Stimulated activated CD8-positive, alpha-beta memory T cell treated with anti-CD3 and anti-CD28 coated beads, Interleukin-7, amount 100 ng/mL, for 4 hours (primary cell): Measurements from ENCODE around the gene MICU2.
"Not testable (repeated sequence)": the region's sequence is repeated elsewhere in the genome, so short reads cannot be mapped to it uniquely, and the experiment has no call there.

Experiments
- DNase-seq, 2 donors: peaks; one replicate each; pipeline ENCODE4 v3.0.0-alpha.2; 2020; ENCODE audit warnings: low read depth in 2 of 2

The MICU2 gene

DNA sequence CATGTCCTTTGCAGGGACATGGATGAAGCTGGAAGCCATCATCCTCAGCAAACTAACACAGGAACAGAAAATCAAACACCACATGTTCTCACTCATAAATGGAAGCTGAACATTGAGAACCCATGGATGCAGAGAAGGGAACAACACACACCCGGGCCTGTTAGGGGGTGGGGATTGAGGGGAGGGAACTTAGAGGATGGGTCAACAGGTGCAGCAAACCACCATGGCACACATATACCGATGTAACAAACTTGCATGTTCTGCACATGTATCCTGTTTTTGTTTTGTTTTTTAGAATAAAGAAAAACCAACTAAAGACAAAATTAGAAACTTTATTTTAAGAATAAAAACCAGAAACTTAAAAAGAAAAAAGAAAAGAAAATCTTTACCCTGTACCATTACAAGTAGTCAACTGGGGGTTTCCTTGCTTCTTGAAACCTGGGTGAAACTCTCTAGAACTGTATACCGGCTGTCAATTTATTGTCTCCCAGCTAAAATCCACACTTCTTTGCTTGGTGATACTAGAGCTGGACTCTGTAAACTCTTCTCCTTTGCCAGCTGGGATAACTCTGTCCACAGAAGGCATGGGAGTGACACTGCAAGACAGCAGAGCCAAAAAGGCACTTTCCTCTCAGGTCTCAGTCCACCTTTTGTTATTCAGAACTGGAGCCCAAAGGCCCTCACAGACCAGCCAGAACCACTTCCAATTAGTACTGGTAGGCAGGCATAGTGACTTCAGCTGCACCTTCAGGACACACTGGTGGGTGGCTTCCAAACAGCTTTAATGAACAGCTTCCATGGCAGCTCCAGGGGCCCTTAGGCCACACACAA, 9.0 kb downstream of the MICU2 start:
- no peak for DNase-seq

DNA sequence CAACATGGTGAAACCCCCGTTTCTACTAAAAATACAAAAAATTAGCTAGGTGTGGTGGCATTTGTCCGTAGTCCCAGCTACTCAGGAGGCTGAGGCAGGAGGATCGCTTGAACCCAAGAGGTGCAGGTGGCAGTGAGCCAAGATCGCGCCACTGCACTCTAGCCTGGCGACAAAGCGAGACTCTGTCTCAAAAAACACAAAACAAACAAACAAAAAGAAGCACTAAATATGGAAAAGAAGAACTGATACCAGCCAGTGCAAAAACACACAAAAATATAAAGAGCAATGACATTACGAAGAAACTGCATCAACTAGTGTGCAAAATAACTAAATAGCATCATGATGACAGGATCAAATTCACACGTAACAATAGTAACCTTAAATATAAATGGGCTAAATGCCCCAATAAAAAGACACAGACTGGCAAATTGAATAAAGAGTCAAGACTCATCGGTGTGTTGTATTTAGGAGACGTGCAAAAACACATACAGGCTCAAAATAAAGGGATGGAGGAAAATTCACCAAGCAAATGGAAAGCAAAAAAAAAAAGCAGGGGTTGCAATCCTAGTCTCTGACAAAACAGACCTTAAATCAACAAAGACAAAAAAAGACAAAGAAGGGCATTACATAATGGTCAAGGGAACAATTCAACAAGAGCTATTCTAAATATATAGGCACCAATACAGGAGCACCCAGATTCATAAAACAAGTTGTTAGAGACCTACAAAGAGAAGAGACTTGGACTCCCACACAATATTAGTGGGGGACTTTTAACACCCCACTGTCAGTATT, 13.1 kb downstream of the MICU2 start:
- not testable (repeated sequence) for DNase-seq

DNA sequence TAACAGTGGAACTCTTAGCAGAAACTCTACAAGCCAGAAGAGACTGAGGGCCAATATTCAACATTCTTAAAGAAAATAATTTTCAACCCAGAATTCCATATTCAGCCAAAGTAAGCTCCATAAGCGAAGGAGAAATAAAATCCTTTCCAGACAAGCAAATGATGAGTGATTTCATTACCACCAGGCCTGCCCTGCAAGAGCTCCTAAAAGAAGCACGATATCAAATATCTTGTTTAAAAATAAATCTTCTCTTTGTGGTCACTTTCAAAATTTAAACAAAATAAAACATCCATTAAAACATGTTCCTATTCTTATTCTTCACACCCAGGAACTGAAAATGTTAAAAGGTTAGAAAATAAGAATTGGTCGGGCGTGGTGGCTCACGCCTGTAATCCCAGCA, 13.7 kb downstream of the MICU2 start:
- no peak for DNase-seq

DNA sequence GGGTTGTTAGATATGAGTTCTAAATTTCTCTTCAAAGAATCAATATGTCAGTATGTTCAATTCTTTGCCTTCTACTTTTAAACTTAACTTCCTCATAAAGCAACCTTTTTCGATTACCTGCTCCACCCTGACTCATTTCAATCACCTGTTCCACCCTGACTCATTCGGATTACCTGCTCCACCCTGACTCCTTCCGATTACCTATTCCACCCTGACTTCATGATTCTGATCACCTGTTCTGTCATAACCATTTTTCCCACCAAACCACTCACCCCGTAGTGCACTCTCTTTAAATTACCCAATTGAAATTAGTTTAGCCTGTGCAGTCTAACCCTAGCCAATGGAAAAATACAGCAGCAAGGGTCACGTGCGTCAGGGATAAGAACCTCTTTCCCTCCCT, 14.5 kb downstream of the MICU2 start:
- DNase-seq, result not testable (repeated sequence)

DNA sequence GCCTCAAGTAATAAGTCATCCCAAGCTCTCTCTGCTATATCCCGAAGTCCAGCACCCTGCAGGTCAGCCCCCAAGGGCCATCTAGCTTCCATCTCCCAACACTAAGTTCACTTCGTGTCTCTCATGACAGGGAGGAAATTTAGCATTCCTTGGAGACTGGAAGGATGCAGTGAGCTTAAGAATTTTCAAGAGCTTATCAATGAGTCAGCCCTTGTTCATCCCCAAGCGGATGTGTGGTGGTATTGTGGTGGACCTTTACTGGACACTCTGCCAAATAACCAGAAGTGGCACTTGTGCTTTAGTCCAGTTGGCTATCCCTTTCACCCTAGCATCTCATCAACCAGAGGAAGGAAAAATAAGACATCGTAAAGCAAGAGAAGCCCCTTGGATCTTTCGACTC, 15.6 kb downstream of the MICU2 start:
- DNase-seq, result not testable (repeated sequence)

DNA sequence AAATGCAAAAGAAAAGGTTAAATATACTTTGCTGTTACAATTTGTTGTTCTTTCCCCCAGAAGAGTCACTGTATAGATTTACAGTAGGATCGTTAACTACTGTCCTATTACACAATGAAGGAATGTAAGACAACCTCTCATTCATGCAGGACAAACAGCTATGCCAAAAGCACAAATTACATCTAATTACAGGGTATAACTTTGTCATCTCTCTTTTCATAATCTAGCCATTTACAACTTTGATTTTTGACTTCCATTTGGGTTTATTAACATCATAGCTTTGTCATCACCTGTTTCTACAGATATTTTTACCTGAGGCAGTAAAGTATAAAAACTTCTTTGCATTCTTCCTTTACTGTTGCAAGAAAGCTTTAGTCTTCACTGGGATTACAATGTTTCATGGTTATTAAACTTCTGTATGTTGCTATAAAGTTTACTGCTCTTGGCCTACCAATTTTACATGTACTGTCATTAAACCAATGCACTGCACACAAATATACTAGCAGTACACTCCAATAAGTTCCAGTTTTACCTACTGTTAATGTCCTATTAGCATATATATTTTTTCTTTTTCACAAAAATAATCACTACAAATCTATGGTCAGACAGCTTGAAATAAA, 18.9 kb downstream of the MICU2 start:
- DNase-seq, result no peak

DNA sequence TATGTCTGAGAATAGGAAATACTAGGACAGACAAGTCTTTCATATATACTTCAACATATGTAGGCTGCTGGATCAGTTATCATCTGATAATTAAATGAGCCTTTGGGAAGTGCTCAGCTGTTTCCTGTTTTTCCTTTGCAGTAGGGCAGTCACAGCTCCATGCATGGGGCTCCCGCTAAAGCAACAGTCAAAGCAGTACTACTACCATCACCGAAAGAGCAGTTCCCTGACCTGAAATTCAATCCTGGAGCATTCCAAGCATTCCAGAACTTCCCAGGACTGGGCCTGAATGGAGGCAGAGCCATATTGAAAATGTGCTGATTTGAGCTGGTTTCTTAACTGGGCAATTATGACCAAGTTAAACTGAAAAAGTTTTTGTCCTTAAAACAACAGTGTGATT, 20.5 kb downstream of the MICU2 start:
- DNase-seq, result no peak

DNA sequence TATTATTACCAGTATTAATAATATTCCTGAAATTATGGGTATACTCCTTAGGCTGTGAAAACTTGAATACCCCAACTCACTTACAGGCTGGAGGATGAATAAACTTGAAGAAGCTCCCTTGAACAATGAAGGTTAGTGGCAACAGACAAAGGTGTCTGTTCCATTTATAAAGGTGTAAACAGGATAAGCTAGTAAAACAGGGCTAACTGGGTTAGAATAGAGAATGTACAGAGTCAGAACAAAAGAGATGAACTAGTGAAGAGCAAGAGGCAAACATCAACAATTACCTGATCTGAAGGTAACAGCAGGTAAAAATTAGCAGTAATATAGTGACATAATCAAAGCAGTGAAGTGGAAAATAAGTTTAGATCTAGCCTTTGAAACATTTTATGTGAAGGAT, 23.2 kb downstream of the MICU2 start:
- DNase-seq, result no peak

DNA sequence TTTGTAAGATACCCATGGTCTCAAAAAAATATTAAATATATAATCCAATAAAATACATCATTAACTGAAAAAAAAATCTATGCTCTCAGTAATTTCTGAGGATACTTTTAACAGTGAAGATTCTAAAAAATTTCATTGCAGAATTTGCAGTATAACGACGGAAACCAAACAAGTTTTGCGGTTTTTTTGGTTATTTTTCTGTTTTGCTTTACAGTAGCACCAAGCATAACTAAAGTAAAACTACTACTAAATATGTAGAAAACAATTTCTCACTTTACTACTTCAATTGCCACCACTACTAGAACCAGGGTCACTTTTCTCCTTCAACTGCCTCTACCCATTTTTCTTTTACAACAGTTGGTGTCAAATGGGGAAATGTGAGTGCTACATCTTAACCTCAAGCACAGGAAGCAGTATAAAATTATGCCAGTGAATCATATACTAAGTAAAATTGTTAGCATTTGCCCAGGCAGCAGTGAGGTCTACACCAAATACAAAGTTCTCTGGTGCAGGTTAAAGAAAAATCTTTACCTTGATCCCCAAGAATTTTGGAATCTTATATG, 24.1 kb downstream of the MICU2 start:
- DNase-seq, result no peak

DNA sequence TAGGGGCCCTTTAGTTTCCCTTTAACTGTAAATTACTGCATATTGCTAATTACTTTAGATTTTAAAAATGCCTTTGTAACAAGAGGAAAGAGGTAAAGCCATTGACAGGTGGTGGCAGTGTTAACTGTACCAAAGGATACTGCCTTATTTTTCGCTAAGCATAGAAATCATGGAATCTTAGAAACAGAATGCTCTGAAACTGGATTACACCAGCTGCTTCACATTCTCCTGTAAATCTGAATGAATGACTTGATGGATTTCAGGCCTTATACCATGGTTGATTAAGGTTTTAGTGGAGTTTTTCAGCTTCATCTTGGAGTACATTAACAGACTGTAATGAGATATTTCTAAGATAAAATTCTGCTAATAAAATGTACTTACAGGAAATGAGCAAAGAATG, 25.2 kb downstream of the MICU2 start:
- no peak for DNase-seq

DNA sequence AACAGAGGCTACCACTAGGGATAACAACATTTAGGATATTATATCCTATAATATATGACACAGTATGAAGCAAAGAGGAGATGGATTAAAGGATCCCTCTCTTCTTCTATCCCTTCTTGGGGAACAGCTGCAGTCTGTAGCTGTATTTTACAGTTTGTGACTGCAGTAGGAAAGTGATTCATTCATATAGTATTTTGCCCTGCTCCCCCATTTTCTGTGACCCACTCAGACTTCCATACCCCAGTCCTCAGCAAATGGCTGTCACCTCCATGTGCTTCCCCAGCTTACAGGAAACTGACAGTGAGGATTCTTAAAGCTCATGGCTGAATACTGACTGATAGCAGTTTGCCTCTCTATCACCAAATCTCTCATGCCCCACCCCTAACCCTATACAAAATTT, 27.5 kb downstream of the MICU2 start:
- DNase-seq, result no peak

DNA sequence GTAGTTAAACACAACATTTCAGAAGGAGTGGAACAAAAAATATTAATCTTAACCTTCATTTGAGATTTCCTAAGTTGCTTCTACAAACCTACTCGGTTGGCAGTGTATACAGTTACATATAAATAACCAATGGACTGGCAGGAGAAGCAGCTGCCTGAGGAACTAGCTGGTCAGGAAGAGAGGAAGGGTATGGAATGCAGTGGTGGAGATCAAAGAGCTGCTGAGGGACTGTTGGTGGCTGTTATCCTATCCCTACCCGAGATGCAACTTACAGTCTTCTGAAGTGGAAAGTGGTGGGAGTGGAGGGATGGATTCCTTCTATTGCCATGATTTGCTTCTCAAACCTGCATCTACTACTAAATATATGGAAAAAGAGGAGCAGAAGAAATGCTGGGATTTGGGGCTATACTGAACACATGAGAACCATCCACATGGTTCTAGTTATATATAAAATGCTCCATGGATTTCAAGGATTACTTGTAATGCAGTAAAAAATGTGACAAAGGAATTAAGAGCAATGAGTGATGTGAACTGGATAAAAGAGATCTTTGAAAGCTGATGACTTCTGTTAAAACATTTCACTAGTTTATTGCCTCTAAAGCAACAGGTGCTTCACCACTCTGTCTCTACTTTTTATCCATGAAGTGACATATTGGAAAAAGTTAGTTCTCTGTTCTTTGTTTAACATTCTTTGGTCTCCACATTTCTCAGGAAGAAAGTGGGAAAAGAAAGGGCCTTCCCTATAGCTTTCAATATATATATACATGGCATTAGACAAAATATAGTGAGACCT, 29.9 kb downstream of the MICU2 start:
- DNase-seq, result no peak

DNA sequence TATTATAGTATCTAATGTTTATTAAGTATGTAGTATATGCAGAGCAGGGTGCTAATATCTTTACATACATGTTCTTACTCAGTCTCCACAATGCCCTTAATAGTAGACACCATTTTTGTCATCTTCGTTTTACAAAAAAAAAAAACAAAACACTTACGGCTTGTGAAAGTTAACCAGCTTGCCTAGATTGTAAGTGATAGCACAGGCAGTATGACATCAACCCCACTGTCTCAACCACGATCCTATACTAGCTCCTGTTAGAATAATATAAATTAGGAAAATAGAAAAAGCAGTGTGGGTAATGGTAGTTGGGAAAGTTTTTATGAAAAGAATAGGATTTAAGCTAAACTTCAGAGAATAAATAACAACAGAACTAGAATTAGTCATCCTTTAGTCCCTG, 34.3 kb downstream of the MICU2 start:
- DNase-seq, result no peak

DNA sequence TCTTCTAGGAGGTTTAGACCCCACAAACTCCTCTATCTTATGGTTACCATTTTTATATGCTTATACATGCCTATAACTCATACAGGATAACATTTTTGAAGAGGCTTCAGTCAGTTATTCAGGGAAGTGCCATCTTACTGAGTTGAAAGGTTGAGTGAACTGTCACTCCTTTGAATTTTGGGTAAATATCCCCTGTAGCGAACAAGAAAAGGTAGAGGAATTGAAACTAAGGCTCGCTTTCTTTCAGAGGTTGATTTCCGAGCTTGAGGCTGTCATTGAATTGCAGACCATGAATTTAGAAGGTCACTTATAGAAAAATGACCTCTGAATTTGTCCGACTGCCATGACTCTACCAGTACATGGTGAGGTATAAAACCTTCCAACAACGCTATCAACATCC, 35.1 kb downstream of the MICU2 start:
- DNase-seq, result no peak

DNA sequence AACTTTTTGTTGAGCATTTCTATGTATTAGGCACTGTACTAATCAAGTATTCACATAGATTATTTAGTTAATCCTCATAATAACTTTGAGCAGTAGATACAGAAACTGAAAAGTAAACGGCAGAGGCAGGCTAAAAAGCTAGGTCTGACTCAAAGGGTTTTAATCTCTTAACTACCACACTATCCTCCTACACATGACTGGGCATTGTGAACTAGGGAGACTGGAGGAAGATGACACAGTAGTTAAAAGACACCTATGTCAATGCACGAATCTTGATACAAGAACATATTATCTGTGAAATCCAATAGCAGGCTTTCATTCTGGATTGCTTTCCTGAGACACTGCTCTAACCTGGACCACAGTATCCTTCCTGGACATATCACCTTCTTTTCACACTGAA, 36.3 kb downstream of the MICU2 start:
- DNase-seq, result no peak

DNA sequence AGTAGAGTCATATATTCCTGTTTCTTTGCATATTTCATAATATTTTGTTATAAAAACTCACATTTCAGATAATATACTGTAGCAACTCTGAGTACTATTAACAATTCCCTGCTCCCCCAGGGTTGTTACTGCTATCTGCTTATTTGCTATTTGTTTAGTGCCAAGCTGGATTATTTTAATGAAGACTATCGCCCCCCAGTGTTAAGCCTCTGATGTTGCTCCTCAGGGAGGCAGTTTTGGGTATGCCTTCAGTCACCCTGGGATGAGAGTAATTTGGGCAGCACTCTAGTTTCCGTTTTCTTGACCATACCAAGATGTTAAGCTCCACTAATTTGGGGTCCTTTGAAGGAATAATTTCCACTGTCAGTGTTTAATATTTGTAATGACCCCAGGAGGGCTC, 46.0 kb downstream of the MICU2 start:
- no peak for DNase-seq

DNA sequence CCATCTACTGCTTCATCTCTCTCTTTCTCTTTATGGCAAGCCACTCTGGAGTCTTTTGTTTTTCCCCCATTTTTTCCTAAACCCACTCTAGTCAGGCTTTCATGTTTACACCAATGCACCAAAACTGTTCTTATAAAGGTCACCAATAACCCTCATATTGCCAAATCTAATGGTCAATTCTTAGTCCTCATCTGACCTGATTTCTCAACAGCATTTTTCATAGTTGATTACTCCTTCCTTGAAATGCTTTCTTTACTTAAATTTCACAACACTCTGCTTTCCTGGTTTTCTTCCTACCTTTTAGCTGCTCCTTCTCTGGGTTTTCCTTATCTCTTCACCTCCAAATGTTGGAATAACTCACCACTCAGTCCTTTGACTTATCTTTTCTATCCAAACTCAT, 47.9 kb downstream of the MICU2 start:
- no peak for DNase-seq

DNA sequence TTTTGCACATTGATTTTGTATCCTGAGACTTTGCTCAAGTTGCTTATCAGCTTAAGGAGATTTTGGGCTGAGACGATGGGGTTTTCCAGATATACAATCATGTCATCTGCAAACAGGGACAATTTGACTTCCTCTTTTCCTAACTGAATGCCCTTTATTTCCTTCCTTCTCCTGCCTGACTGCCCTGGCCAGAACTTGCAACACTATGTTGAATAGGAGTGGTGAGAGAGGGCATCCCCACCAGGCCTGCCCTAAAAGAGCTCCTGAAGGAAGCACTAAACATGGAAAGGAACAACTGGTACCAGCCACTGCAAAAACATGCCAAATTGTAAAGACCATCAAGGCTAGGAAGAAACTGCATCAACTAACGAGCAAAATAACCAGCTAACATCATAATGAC, 50.7 kb downstream of the MICU2 start:
- DNase-seq, result not testable (repeated sequence)

DNA sequence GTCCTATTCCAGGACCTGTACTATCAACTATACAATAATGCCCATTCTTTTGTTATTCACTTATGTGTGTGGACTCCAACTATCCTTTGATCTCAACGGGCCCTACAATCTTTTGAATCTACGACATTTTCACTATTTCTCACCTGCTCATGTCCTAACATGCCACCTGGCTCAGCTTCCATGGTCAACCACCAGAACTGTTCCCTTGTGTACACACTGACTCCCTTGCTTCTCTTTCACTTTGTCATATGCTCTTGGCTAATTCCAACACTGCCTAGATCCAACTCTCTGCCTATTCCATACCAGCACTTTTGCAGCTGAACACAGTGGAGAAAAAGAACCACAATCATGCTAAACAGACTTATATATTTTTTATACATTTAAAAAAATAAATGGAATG, 53.1 kb downstream of the MICU2 start:
- DNase-seq, result no peak

DNA sequence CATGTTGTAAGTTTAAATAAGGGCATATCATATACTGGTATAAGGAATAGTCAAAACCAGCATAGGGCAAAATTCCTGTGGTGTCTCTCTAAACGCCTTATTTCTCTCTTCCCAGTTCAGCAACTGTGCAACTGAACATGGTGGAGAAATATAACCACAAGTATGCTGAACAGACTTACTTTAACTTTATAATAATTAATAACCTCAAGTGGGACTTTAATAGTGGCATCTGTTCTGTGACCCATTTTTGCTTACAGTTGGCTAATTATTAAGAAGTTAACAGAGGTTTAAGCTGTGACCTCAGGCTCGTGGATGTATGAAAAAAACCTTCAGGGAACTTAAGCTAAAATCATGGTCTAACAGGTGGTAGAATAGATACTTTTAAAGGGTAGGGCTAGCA, 54.3 kb downstream of the MICU2 start:
- DNase-seq, result no peak

DNA sequence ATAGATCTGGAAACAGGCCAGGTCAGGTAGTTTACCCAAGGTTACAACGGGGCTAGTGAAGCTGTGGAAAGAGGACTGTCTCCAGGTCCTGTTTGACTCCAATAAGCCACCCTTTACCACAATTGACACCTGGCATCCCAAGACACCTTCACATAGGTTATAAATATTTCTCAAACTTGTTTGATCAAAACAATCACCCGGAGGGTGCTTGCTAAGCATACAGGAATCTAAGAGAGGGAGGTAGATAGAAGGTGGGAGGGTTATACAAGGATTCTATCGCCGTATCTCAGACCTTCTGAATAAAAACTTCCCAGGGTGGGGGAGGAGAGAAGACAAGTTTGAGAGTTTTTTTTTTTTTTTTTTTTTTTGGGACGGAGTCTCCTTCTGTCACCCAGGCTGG, 55.4 kb downstream of the MICU2 start:
- DNase-seq, result no peak

DNA sequence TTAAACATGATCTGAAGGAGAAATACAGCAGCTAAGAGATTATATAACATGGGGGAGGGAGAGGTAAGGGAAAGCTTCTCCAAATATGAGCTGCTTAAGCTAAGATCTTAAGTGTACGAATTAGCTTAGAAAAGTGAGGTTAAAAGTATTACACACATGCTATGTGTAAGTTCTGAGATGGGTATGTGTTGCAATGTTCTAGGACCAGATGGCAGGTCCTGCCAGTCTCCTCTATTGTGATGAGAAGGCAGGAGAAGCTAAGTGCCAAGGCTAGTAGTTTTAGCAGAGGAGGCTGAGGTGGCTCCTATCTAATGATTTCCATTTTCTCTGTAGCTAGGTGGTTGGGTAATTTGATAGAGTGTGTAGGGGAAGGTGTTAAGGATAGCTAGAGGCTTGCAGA, 57.6 kb downstream of the MICU2 start:
- no peak for DNase-seq
